NCI-H2227 (cell line): ENCODE data around the gene TMEM14C.

Experiments used
- DNase-seq: peaks from one replicate; lab custom pipeline; 2025; ENCODE audit not compliant: unreplicated experiment; lab: John Stamatoyannopoulos, UW

The TMEM14C gene

DNA sequence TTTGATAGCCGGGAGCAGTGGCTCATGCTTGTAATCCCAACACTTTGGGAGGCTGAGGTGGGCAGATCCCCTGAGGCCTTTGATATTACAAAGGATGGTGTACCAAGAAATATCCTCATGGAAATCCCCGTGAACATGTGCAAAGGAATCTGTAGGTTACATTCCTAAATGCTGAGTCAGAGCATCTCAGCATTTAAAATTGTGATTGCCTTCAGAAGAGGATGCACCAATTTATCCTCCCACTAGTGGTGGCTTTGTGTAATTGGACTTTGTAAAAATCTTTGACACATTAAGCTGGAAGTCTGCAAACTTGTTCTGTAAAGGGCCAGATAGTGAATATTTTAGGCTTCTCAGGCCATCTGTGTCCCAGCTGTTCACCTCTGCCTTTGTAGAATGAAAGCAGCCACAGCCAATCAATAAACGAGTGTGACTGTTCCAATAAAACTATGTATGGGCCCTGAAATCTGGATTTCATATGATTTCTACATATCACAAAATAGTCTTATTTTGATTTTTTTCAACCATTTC lies 36.5 kb downstream of the TMEM14C start:
- peak; percentile 48 for DNase-seq

DNA sequence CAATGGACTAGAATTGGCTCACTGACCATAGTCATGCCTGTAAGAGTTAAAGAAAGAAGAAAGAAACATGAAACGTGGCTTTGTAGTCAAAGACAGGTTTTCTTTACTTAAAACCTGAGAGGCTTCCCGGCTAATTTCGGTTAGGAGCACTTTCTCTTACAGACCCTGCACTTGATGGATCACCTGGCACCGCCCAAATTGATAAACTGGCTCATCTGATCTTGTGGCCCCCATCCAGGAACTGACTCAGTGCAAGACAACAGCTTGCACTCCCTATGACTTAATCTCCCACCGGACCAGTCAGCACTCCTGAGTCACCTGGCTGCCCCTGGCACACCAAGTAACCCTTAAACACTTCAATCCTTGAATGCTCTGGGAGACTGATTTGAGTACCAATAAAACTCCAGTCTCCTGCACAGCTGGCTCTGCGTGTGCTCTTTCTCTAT lies 37.0 kb downstream of the TMEM14C start:
- no peak for DNase-seq

DNA sequence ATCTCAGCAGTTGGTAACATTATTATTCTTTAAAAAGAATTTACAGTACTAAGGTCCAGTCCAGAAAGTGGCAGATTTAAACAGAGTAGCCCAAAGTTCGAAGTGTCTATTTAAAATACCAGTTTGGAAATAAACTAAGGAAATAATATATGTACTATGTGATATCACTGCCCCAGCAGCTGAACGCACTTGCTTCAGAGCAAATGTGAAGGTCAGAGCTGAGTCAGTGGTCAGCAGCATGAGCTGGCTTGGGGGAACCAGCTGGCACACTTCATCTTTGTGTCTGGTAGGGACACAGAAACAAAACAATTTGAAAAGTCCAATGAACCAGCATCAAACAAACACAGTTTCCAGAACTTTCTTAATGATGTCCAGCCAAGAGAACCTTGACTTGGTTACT lies 40.1 kb downstream of the TMEM14C start:
- no peak for DNase-seq

DNA sequence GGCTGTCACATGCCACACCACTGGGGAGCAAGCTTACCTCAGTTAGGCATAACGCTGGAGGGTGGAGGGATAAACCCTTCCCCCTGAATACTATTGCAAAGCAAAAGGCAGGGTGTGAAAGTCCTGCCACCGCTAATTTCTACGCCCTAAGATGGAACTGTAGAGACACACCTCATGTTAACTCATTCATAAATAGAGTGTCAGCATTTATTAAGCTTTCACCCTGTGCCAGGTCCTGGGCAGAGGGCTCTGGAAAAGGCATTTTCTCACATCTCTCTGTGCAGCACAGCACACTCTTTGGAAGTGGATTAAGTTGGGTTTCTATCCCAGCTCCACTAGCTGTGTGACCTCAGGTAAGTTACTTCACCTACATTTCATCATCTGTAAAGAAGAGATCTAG lies 46.5 kb downstream of the TMEM14C start:
- DNase-seq: no peak

DNA sequence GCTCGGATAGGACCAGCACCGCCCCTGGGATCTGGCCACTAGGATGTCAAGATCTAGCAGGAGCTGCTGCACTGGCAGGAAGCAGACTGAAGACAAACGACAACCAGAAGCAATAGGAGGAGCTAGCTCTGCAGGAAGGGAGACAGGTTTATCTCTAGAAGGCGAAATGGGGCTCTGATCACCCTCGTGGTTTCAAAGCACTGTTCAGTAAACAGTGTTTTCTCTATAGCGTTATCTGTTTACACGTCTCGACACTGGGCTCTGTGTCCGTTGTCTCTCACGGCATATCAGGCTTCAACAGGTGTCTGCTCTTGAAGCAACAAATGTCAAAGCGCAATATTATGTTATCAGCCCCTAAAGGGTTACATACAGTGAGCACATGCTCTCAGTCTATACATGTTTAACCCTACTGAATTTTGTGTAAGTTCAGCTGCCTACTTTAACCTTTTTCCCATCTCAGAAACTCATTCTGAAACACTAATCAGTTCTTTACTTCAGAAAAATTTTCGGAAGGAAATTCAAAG lies 48.6 kb downstream of the TMEM14C start:
- no peak for DNase-seq

DNA sequence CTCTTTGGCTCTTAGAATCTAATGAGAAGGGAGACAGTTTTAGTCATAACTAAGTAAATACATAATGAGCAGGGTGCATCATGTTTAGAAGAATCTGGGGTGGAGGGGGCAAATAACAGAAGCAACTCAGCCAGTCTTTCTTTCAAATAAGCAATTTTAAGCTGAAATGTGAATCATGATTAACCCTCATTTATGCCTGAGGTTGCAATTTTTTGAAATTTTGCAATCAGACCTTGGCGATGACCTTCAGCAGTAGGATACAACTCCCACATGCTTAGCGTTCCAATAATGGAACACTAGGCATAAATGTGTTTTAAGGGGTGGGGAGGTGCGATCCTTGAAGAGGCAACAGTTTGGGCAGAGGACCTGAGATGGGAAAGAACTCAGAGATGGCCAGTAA lies 55.4 kb downstream of the TMEM14C start:
- no peak for DNase-seq

DNA sequence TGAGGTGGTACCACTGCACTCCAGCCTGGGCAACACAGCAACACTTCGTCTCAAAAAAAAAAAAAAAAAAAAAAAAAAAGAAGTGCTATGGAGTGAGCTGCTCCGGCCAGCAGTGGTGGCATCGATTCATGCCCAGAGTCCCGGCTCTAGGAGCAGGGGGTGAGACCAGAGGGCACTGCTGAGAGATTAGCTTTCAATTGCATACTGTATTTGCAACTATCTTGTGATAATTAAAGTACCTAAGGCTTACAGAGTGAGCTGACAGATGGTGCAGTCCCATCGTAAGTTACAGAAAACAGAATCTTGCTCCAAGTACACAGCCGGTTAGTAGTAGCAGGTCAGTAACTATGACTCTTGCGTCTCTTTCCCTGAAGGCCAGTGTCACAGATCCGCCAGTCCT lies 56.2 kb downstream of the TMEM14C start:
- no peak for DNase-seq
